H1 (cell line): ENCODE results near the gene BNC2. TPM values are rescaled to one million over a fixed set of nuclear protein-coding genes. Genes with fewer than 3 reads are reported as not detected.

Experiments used
- CTCF ChIA-PET: fragments of 300-600 bp; sonication (Branson Sonifier 250); formaldehyde crosslinking; loops from one replicate; lab custom pipeline; 2021; ENCODE audit not compliant: partially characterized antibody; lab: Charles Lee
- POLR2A ChIA-PET: fragments of 300-600 bp; sonication (Branson Sonifier 250); formaldehyde crosslinking; loops from one replicate; lab custom pipeline; 2021; ENCODE audit warnings: inconsistent platforms; ENCODE audit not compliant: partially characterized antibody; lab: Charles Lee
- DNase-seq, 2 experiments: peaks; one replicate each; pipeline versions ENCODE4 v3.0.0 to v3.0.0-alpha.2; 2010 to 2022; ENCODE audit warnings: low spot score in 2 of 2, low read depth in 1 of 2, mixed read lengths in 1 of 2
- FAIRE-seq: peaks from 2 replicates; lab custom pipeline; 2011; peaks lifted over from hg19 to GRCh38; lab: Jason Lieb, UNC
- H2AFZ ChIP-seq: 2 replicates; pipeline ENCODE4 v1.8.1; 2012; ENCODE audit warnings: low read length, inconsistent platforms
- H2AK5ac ChIP-seq: 2 replicates; pipeline ENCODE4 v1.6.1; 2013; ENCODE audit warnings: low read depth, low read length
- H2BK120ac ChIP-seq: replicated peaks from 2 replicates; pipeline ENCODE3; 2013; ENCODE audit warnings: low read depth, low read length, inconsistent platforms
- H2BK12ac ChIP-seq: 2 replicates; pipeline ENCODE4 v1.6.1; 2013; ENCODE audit warnings: low read depth, low read length
- H2BK15ac ChIP-seq: 2 replicates; pipeline ENCODE4 v1.6.1; 2013; ENCODE audit warnings: low read length
- H2BK20ac ChIP-seq: 2 replicates; pipeline ENCODE4 v1.6.1; 2013; ENCODE audit warnings: low read length
- H2BK5ac ChIP-seq: 2 replicates; pipeline ENCODE4 v1.6.1; 2013; ENCODE audit warnings: low read depth, low read length
- H3K14ac ChIP-seq: 2 replicates; pipeline ENCODE4 v1.6.1; 2013; ENCODE audit warnings: inconsistent platforms; ENCODE audit not compliant: insufficient read length
- H3K18ac ChIP-seq: 2 replicates; pipeline ENCODE4 v1.6.1; 2013; ENCODE audit warnings: low read length; ENCODE audit errors: extremely low read depth
- H3K23ac ChIP-seq: 2 replicates; pipeline ENCODE4 v1.6.1; 2013; ENCODE audit warnings: inconsistent platforms; ENCODE audit not compliant: insufficient read length
- H3K23me2 ChIP-seq: 2 replicates; pipeline ENCODE4 v1.6.1; 2013; ENCODE audit warnings: low read depth, low read length
- H3K27ac ChIP-seq: 2 replicates; pipeline ENCODE4 v1.6.1; 2011; ENCODE audit warnings: low read depth, low read length, inconsistent platforms
- H3K27me3 ChIP-seq, 4 experiments: replicated peaks in 1 of 4; 1 replicate in 1 of 4; 2 replicates in 3 of 4; pipeline versions ENCODE4 v1.6.1 to v1.8.1; 2011 to 2013; ENCODE audit warnings: low read length in 3 of 4, mild to moderate bottlenecking in 3 of 4, inconsistent platforms in 2 of 4, mixed read lengths in 2 of 4, moderate library complexity in 1 of 4; ENCODE audit not compliant: control insufficient read depth in 3 of 4, insufficient read depth in 3 of 4; ENCODE audit errors: extremely low read depth in 1 of 4
- H3K36me3 ChIP-seq, 4 experiments: 2 replicates each; pipeline versions ENCODE4 v1.6.1 to v1.8.1; 2011 to 2013; ENCODE audit warnings: mild to moderate bottlenecking in 4 of 4, low read length in 3 of 4, moderate library complexity in 2 of 4, control low read depth in 1 of 4, inconsistent platforms in 1 of 4; ENCODE audit not compliant: insufficient read depth in 4 of 4, control insufficient read depth in 2 of 4
- H3K4ac ChIP-seq: replicated peaks from 2 replicates; pipeline ENCODE3; 2013; ENCODE audit warnings: low read length, low read depth, mixed read lengths, inconsistent platforms; ENCODE audit not compliant: insufficient read length
- H3K4me1 ChIP-seq, 4 experiments: replicated peaks in 1 of 4; 1 replicate in 1 of 4; 2 replicates in 3 of 4; pipeline versions ENCODE4 v1.6.1 to v1.8.1; 2011 to 2013; ENCODE audit warnings: low read length in 3 of 4, inconsistent platforms in 2 of 4, mixed read lengths in 1 of 4; ENCODE audit not compliant: insufficient read depth in 4 of 4, control insufficient read depth in 3 of 4
- H3K4me2 ChIP-seq, 2 experiments: 2 replicates each; pipeline versions ENCODE4 v1.6.1 to v1.8.1; 2011 to 2013; ENCODE audit warnings: low read depth in 2 of 2, low read length in 2 of 2, control low read depth in 1 of 2, inconsistent platforms in 1 of 2, mild to moderate bottlenecking in 1 of 2; ENCODE audit not compliant: insufficient read depth in 1 of 2
- H3K4me3 ChIP-seq, 4 experiments: fragments of 200-600, 300-600 bp in 1 of 4; sonication (generic), shearing (Covaris generic), sonication (Bioruptor Twin) in 1 of 4; 2 replicates each; pipeline versions ENCODE4 v1.5.1 to v1.8.1; 2011 to 2016; ENCODE audit warnings: low read length in 4 of 4, low read depth in 3 of 4, control low read depth in 2 of 4, inconsistent platforms in 2 of 4, mild to moderate bottlenecking in 2 of 4, mixed read lengths in 1 of 4, moderate library complexity in 1 of 4; ENCODE audit not compliant: insufficient read depth in 2 of 4; ENCODE audit errors: extremely low read depth in 1 of 4
- H3K56ac ChIP-seq: replicated peaks from 2 replicates; pipeline ENCODE3; 2013; ENCODE audit warnings: low read depth, mild to moderate bottlenecking, mixed read lengths, low read length, inconsistent platforms; ENCODE audit not compliant: insufficient read length
- H3K79me1 ChIP-seq: 2 replicates; pipeline ENCODE4 v1.6.1; 2013; ENCODE audit warnings: low read depth, low read length, control low read depth
- H3K79me2 ChIP-seq, 2 experiments: 2 replicates each; pipeline versions ENCODE4 v1.6.1 to v1.8.1; 2012 to 2013; ENCODE audit warnings: low read length in 2 of 2, mild to moderate bottlenecking in 2 of 2, inconsistent platforms in 1 of 2; ENCODE audit not compliant: insufficient read depth in 2 of 2, control insufficient read depth in 1 of 2
- H3K9ac ChIP-seq, 4 experiments: replicated peaks in 1 of 4; 1 replicate in 1 of 4; 2 replicates in 3 of 4; pipeline versions ENCODE4 v1.6.1 to v1.8.1; 2011 to 2013; ENCODE audit warnings: low read depth in 3 of 4, low read length in 3 of 4, control low read depth in 2 of 4, mild to moderate bottlenecking in 2 of 4, moderate library complexity in 2 of 4, inconsistent platforms in 1 of 4; ENCODE audit errors: extremely low read depth in 1 of 4
- H3K9me3 ChIP-seq, 2 experiments: 2 replicates each; pipeline versions ENCODE4 v1.6.1 to v1.8.1; 2012 to 2013; ENCODE audit warnings: mild to moderate bottlenecking in 2 of 2, moderate library complexity in 2 of 2, control low read depth in 1 of 2, inconsistent platforms in 1 of 2, low read depth in 1 of 2, low read length in 1 of 2, mixed read lengths in 1 of 2; ENCODE audit not compliant: insufficient read depth in 2 of 2
- H4K20me1 ChIP-seq, 2 experiments: replicated peaks in 1 of 2; 2 replicates each; pipeline versions ENCODE3 to v1.8.1; 2011 to 2013; ENCODE audit warnings: inconsistent platforms in 2 of 2, low read length in 2 of 2, mild to moderate bottlenecking in 1 of 2; ENCODE audit not compliant: insufficient read depth in 2 of 2, control insufficient read depth in 1 of 2
- H4K5ac ChIP-seq: 2 replicates; pipeline ENCODE4 v1.6.1; 2013; ENCODE audit warnings: low read length, low read depth, mixed read lengths, inconsistent platforms; ENCODE audit not compliant: insufficient read length
- H4K8ac ChIP-seq: 2 replicates; pipeline ENCODE4 v1.8.0; 2013; ENCODE audit warnings: mild to moderate bottlenecking, moderate library complexity, low read length, inconsistent platforms; ENCODE audit not compliant: insufficient read depth; ENCODE audit errors: extremely low read depth
- H4K91ac ChIP-seq: replicated peaks from 2 replicates; pipeline ENCODE3; 2013; ENCODE audit warnings: low read length, mixed read lengths, inconsistent platforms; ENCODE audit not compliant: insufficient read length
- MAFK ChIP-seq: IDR thresholded peaks from 2 replicates; pipeline ENCODE4 v1.6.1; 2012; ENCODE audit warnings: low read depth, mild to moderate bottlenecking, improper control_type of control experiment, low read length
- SP4 ChIP-seq: IDR thresholded peaks from 2 replicates; pipeline ENCODE4 v1.6.1; 2012; ENCODE audit warnings: low read length, inconsistent platforms
- SRF ChIP-seq: IDR thresholded peaks from 2 replicates; pipeline ENCODE4 v1.6.1; 2011; ENCODE audit warnings: mild to moderate bottlenecking, low read depth, low read length, moderate library complexity
- YY1 ChIP-seq: IDR thresholded peaks from 2 replicates; pipeline ENCODE4 v1.6.1; 2011; ENCODE audit warnings: low read depth, mild to moderate bottlenecking, low read length
- WGBS, 2 experiments: shearing (Covaris generic) in 1 of 2; methylation state at CpG; one replicate each; pipeline versions ENCODE4 v1.1.6 to v1.1.7; 2013 to 2015; ENCODE audit warnings: low lambda C conversion rate in 2 of 2, mixed read lengths in 2 of 2, inconsistent platforms in 1 of 2, low coverage in 1 of 2, missing lambda C conversion rate in 1 of 2; ENCODE audit not compliant: insufficient replicate concordance in 2 of 2, insufficient coverage in 1 of 2, insufficient read length in 1 of 2; ENCODE audit errors: extremely low coverage in 1 of 2, missing lambda C conversion rate in 1 of 2; 5-methylcytosine and 5-hydroxymethylcytosine counted together
- polyA plus RNA-seq, 7 experiments: library from polyadenylated mRNA; depleted of rRNA in 3 of 7; stranded (reverse) in 5 of 7; unstranded in 2 of 7; fragments of >200 nt in 5 of 7; fragments of 200-250 nt in 2 of 7; gene quantifications; 1 replicate in 5 of 7; 2 replicates in 1 of 7; 4 replicates in 1 of 7; pipeline versions ENCODE4 v1.2.1 to v1.2.3, GENCODE V29; 2011 to 2013; ENCODE audit warnings: missing spikeins in 2 of 7, mixed read lengths in 2 of 7
- total RNA-seq: library from RNA; stranded (reverse); fragmentation: NEBNext Ultra II Directional; extraction: Animal tissue kit (Norgen Biotek cat#: 25700); gene quantifications from 2 replicates; pipeline ENCODE4 v1.2.1, GENCODE V29; 2021

The BNC2 gene
- total and polyA plus RNA-seq, 2 of the 8 experiments (the other 6 are each of a cell fraction or from before 2014, with no cell fraction given) = 16.0 to 26.8 TPM

DNA sequence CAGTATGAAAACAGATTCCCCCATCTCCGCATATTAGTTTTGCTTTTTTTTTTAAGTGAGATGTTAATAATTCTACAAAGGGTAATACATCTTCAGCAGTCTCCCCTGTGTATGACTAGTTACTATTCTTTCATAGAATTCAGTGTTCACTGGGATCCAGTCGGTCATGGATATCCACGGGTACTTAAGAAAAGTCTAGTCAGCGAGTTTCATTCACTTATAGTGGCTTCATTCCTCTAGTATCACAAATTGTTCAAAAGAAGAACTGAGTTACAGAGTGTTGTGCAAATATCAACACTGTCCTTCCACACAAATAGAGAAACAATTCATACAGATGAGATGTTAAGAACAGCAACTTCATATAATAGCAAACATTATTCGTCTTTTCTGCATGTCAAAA lies 35.7 kb downstream of the BNC2 start:
- Histone ChIP-seq H3K4me3 (no peak overlapping the region), H4K8ac (no peak overlapping the region), H3K4me2 (no peak overlapping the region), H2AFZ (no peak overlapping the region), H3K79me2 (peaks cover 4 to 72% of the 10 kb centered on the region in 2 experiments), H3K23ac (no peak overlapping the region), H2BK12ac (no peak overlapping the region), H3K27ac (no peak overlapping the region), H2BK120ac (no peak overlapping the region), H3K14ac (no peak overlapping the region), H3K9me3 (no peaks in the 10 kb centered on the region), H2BK15ac (no peak overlapping the region), H2AK5ac (no peak overlapping the region), H2BK5ac (no peak overlapping the region), H3K79me1 (peaks cover 3% of the 10 kb centered on the region; the same call in 1 of the 2 replicates), H4K5ac (no peak overlapping the region), H3K27me3 (no peaks in the 10 kb centered on the region), H2BK20ac (no peak overlapping the region), H3K9ac (no peak overlapping the region), H3K4me1 (peaks cover 0 to 3% (median 0%) of the 10 kb centered on the region in 4 experiments; a peak in 1 of 7 replicates), H4K20me1 (no peaks in the 10 kb centered on the region), H3K56ac (no peak overlapping the region), H3K4ac (no peak overlapping the region), H4K91ac (no peak overlapping the region), H3K36me3 (no peaks in the 10 kb centered on the region), H3K23me2 (no peaks in the 10 kb centered on the region), H3K18ac (no peak overlapping the region)
- TF ChIP-seq MAFK = no peak
- no peak for TF ChIP-seq YY1
- no peak for TF ChIP-seq SRF
- no peak for TF ChIP-seq SP4
- POLR2A ChIA-PET = no interaction called here
- DNase-seq (no peak), FAIRE-seq (peak; percentile 45)
- CTCF ChIA-PET = no interaction called here
- 94% methylated on average over 5 of the region's 5 CpGs; no CpG with 5 or more reads in 1 of the 2 experiments for WGBS, 2 experiments
